ENCODE results near the gene AQP2.

DNA sequence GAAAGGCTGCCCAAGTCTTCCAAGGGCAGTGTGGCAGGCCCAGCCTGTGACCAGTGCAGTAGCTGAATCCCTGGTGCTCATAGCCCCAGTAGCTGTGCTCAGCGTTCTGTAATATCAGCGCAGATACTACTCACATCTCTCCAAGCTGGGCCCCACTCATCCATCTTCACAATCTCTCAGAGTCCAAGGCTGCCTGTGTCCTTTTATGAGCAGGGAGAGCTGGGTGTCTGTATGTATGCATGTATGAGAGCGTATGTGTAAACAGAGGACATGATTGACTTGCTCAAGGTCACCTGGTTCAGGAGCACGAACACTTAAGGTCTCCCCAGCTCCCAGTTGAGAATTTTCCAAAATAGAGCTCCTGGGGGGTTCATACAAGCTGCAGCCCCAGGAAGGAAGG is 27.6 kb downstream of the AQP2 start:
- TF ChIP-seq, protein P1, sequence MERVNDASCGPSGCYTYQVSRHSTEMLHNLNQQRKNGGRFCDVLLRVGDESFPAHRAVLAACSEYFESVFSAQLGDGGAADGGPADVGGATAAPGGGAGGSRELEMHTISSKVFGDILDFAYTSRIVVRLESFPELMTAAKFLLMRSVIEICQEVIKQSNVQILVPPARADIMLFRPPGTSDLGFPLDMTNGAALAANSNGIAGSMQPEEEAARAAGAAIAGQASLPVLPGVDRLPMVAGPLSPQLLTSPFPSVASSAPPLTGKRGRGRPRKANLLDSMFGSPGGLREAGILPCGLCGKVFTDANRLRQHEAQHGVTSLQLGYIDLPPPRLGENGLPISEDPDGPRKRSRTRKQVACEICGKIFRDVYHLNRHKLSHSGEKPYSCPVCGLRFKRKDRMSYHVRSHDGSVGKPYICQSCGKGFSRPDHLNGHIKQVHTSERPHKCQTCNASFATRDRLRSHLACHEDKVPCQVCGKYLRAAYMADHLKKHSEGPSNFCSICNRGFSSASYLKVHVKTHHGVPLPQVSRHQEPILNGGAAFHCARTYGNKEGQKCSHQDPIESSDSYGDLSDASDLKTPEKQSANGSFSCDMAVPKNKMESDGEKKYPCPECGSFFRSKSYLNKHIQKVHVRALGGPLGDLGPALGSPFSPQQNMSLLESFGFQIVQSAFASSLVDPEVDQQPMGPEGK (CRISPR knock-in tag; IDR thresholded peaks at IDR 0.05; ENCODE audit: borderline replicate concordance) = no peak
- TF ChIP-seq ZNF8 (CRISPR knock-in tag; IDR thresholded peaks at IDR 0.05) (no peak), ZC3H10 (CRISPR knock-in tag; IDR thresholded peaks at IDR 0.05) (no peak), CSDC2 (CRISPR knock-in tag; IDR thresholded peaks at IDR 0.05) (no peak), CREB5 (CRISPR knock-in tag; IDR thresholded peaks at IDR 0.05; ENCODE audit: low read depth) (no peak), TOX (CRISPR knock-in tag; IDR thresholded peaks at IDR 0.05; ENCODE audit: borderline replicate concordance) (no peak), ARNTL (CRISPR knock-in tag; IDR thresholded peaks at IDR 0.05; ENCODE audit: borderline replicate concordance, low read depth) (no peak), BACH2 (CRISPR knock-in tag; IDR thresholded peaks at IDR 0.05; ENCODE audit: borderline replicate concordance) (no peak), PPARA (CRISPR knock-in tag; IDR thresholded peaks at IDR 0.05; ENCODE audit: borderline replicate concordance) (no peak), ZFP3 (CRISPR knock-in tag; IDR thresholded peaks at IDR 0.05) (no peak), ZNF70 (CRISPR knock-in tag; IDR thresholded peaks at IDR 0.05) (no peak), ESRRG (CRISPR knock-in tag; IDR thresholded peaks at IDR 0.05) (no peak), ISL1 (CRISPR knock-in tag; IDR thresholded peaks at IDR 0.05) (no peak)
- TF ChIP-seq, protein P2, sequence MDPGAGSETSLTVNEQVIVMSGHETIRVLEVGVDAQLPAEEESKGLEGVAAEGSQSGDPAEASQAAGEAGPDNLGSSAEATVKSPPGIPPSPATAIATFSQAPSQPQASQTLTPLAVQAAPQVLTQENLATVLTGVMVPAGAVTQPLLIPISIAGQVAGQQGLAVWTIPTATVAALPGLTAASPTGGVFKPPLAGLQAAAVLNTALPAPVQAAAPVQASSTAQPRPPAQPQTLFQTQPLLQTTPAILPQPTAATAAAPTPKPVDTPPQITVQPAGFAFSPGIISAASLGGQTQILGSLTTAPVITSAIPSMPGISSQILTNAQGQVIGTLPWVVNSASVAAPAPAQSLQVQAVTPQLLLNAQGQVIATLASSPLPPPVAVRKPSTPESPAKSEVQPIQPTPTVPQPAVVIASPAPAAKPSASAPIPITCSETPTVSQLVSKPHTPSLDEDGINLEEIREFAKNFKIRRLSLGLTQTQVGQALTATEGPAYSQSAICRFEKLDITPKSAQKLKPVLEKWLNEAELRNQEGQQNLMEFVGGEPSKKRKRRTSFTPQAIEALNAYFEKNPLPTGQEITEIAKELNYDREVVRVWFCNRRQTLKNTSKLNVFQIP (CRISPR knock-in tag; IDR thresholded peaks at IDR 0.05; ENCODE audit: borderline replicate concordance, low read depth) = no peak
